Testis (tissue), 2 donors: ENCODE data around the gene GATAD2A.

Source experiments
- POLR2A ChIP-seq: fragments of 450-650 bp; IDR thresholded peaks from one replicate; pipeline ENCODE4 v1.6.1; 2017; ENCODE audit warnings: antibody characterized with exemption, mild to moderate bottlenecking, moderate library complexity
- TF ChIP-seq, protein P1 (sequence below), 3 experiments: fragments of 450-650 bp in 2 of 3; fragments of 200-600 bp in 1 of 3; sonication (generic) in 1 of 3; IDR thresholded peaks; one replicate each; pipeline ENCODE4 v1.5.1; 2016 to 2019; ENCODE audit warnings: antibody characterized with exemption in 3 of 3, mild to moderate bottlenecking in 2 of 3, moderate library complexity in 1 of 3

GRCh38 chr19:19515642-19516519, 110.4 kb downstream of the GATAD2A start, which contains the start of gene NDUFA13:
- TF ChIP-seq, protein P1, sequence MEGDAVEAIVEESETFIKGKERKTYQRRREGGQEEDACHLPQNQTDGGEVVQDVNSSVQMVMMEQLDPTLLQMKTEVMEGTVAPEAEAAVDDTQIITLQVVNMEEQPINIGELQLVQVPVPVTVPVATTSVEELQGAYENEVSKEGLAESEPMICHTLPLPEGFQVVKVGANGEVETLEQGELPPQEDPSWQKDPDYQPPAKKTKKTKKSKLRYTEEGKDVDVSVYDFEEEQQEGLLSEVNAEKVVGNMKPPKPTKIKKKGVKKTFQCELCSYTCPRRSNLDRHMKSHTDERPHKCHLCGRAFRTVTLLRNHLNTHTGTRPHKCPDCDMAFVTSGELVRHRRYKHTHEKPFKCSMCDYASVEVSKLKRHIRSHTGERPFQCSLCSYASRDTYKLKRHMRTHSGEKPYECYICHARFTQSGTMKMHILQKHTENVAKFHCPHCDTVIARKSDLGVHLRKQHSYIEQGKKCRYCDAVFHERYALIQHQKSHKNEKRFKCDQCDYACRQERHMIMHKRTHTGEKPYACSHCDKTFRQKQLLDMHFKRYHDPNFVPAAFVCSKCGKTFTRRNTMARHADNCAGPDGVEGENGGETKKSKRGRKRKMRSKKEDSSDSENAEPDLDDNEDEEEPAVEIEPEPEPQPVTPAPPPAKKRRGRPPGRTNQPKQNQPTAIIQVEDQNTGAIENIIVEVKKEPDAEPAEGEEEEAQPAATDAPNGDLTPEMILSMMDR (IDR thresholded peaks at IDR 0.05): no peak
- no peak for TF ChIP-seq POLR2A
